Left lung (tissue), 10 donors: ENCODE data around the gene UCKL1. TPM values are rescaled to one million over a fixed set of nuclear protein-coding genes. Genes with fewer than 3 reads are reported as not detected.

Experiments
- ATAC-seq: fragments of 200-7000 bp; cut with Tn5 transposase; one replicate; pipeline ENCODE4 v1.9.1; 2020; ENCODE audit warnings: moderate library complexity
- DNase-seq, 4 donors: peaks; one replicate each; pipeline ENCODE4 v3.0.0-alpha.2; 2013 to 2020
- H3K27ac ChIP-seq, 2 donors: fragments of 200-600 bp; sonication (generic) in 1 of 2; one replicate each; pipeline versions ENCODE4 v1.5.0 to v1.8.0; 2020 to 2021
- H3K27me3 ChIP-seq, 2 donors: fragments of 200-600 bp; sonication (generic) in 1 of 2; one replicate each; pipeline versions ENCODE4 v1.5.0 to v1.8.0; 2020 to 2021
- H3K36me3 ChIP-seq, 2 donors: fragments of 200-600 bp; sonication (generic) in 1 of 2; one replicate each; pipeline versions ENCODE4 v1.5.0 to v1.8.0; 2020 to 2021
- H3K4me1 ChIP-seq, 2 donors: fragments of 200-600 bp; one replicate each; pipeline ENCODE4 v1.8.0; 2021
- H3K4me3 ChIP-seq, 2 donors: fragments of 200-600 bp; sonication (generic) in 1 of 2; one replicate each; pipeline versions ENCODE4 v1.5.0 to v1.8.0; 2020 to 2021; ENCODE audit warnings: mild to moderate bottlenecking in 1 of 2
- H3K9me3 ChIP-seq, 2 donors: fragments of 200-600 bp; sonication (generic) in 1 of 2; one replicate each; pipeline versions ENCODE4 v1.5.0 to v1.8.0; 2020 to 2021
- CTCF ChIP-seq, 2 donors: fragments of 200-600 bp; sonication (generic) in 1 of 2; IDR thresholded peaks; one replicate each; pipeline versions ENCODE4 v1.5.0 to v1.8.0; 2021; ENCODE audit warnings: antibody characterized with exemption in 2 of 2
- intact Hi-C, 2 donors: fragments of 100-400 bp; cut with DNase I; formaldehyde crosslinking; loops; one replicate each; pipeline versions ENCODE4 v1.11.2 to v1.14.2; 2022
- polyA plus RNA-seq, 6 donors: library from polyadenylated mRNA; unstranded; fragments of 120-200 nt; gene quantifications; one replicate each; pipeline ENCODE4 v1.2.1, GENCODE V29; 2013; ENCODE audit not compliant: insufficient read length in 6 of 6
- total RNA-seq, 2 donors: library from RNA; stranded (reverse); fragmentation: NEBNext Ultra II Directional; extraction: Animal tissue kit (Norgen Biotek cat#: 25700); gene quantifications; one replicate each; pipeline ENCODE4 v1.2.1, GENCODE V29; 2021
- donor health status: DM: no; HTN: yes; CAD: no.
- donor health status: DM: no; HTN: no; CAD: no.

UCKL1 gene
- total and polyA plus RNA-seq, 8 donors: 26.7 to 68.8 (median 53.2) TPM

- Histone ChIP-seq H3K4me1 (peaks cover 22 to 66% of the 10 kb centered on the region in 2 donors), H3K36me3 (peaks cover 0 to 27% of the 10 kb centered on the region in 2 donors), H3K27me3 (no peaks in the 10 kb centered on the region), H3K27ac (peak overlapping the region; percentile 75 to 96), H3K9me3 (no peaks in the 10 kb centered on the region), H3K4me3 (peak overlapping the region; percentile 46 to 67)
- TF ChIP-seq CTCF (IDR thresholded peaks at IDR 0.05): no peak
- no peak for ATAC-seq
- intact Hi-C loops: no loop called here
- DNase-seq: peak in 1 of 4 donors; percentile 7
Measured at GRCh38 chr20:63895202-63895951, 60.8 kb downstream of the UCKL1 start.

GRCh38 chr20:63894358-63895201, 61.6 kb downstream of the UCKL1 start, which contains the start of gene DNAJC5:
Gene DNAJC5 (plus strand): TSS chr20:63895126. CDS start chr20:63928346, 33,220 bp downstream.
- H3K27ac ChIP-seq: peak within 1 kb of the TSS; percentile 75 to 96
- H3K4me1 ChIP-seq: peaks cover 21 to 66% of the 10 kb centered on the region in 2 donors
- TF ChIP-seq CTCF (IDR thresholded peaks at IDR 0.05): no peak
- DNase-seq (peak; percentile 86 to 99 (median 96)), ATAC-seq (peak; percentile 94)
- H3K27me3 ChIP-seq: no peaks in the 10 kb centered on the region
- intact Hi-C loops: no loop called here
- peak within 1 kb of the TSS; percentile 46 to 67 for H3K4me3 ChIP-seq
- H3K9me3 ChIP-seq: no peaks in the 10 kb centered on the region
- H3K36me3 ChIP-seq: peaks cover 0 to 35% of the 10 kb centered on the region in 2 donors

GRCh38 chr20:63893999-63894357, 62.2 kb downstream of the UCKL1 start:
- Histone ChIP-seq H3K36me3 (peaks cover 0 to 41% of the 10 kb centered on the region in 2 donors), H3K27ac (peak overlapping the region; percentile 72 to 96), H3K4me3 (peak overlapping the region in 1 of 2 donors; percentile 67), H3K27me3 (no peaks in the 10 kb centered on the region), H3K4me1 (peaks cover 21 to 66% of the 10 kb centered on the region in 2 donors), H3K9me3 (no peaks in the 10 kb centered on the region)
- intact Hi-C loops: no loop called here
- TF ChIP-seq CTCF (IDR thresholded peaks at IDR 0.05): no peak
- ATAC-seq (no peak), DNase-seq (no peak)

GRCh38 chr20:63892402-63892801, 63.8 kb downstream of the UCKL1 start:
- DNase-seq: no peak
- no peak overlapping the region for H3K4me3 ChIP-seq
- peaks cover 0 to 55% of the 10 kb centered on the region in 2 donors for H3K36me3 ChIP-seq
- no peak overlapping the region for H3K27ac ChIP-seq
- no peaks in the 10 kb centered on the region for H3K27me3 ChIP-seq
- peaks cover 18 to 55% of the 10 kb centered on the region in 2 donors for H3K4me1 ChIP-seq
- no peaks in the 10 kb centered on the region for H3K9me3 ChIP-seq
- intact Hi-C loops: no loop called here
- TF ChIP-seq CTCF (IDR thresholded peaks at IDR 0.05): no peak
- ATAC-seq: no peak
